HepG2 (cell line): Measurements from ENCODE around the gene HLA-DOA. TPM values are rescaled to one million over a fixed set of nuclear protein-coding genes. Genes with fewer than 3 reads are reported as not detected.

Experiments used
- AKAP8 ChIP-seq: sonication (generic); formaldehyde crosslinking; IDR thresholded peaks from 2 replicates; pipeline ENCODE4 v1.5.1; 2020; ENCODE audit warnings: mild to moderate bottlenecking, missing genetic modification reagents
- ARID2 ChIP-seq: sonication (generic); formaldehyde crosslinking; IDR thresholded peaks from 2 replicates; pipeline ENCODE4 v1.8.1; 2022; ENCODE audit warnings: mild to moderate bottlenecking, missing genetic modification reagents, borderline replicate concordance
- CEBPB ChIP-seq: IDR thresholded peaks from 2 replicates; pipeline ENCODE4 v1.6.1; 2011; ENCODE audit warnings: low read depth, low read length, improper control_type of control experiment, borderline replicate concordance
- EP300 ChIP-seq, 3 experiments: sonication (generic) in 1 of 3; formaldehyde crosslinking in 1 of 3; IDR thresholded peaks; 2 replicates each; pipeline versions ENCODE4 v1.5.1 to v1.6.1; 2011 to 2020; ENCODE audit warnings: low read depth in 2 of 3, low read length in 2 of 3, borderline replicate concordance in 1 of 3, improper control_type of control experiment in 1 of 3, mild to moderate bottlenecking in 1 of 3, missing genetic modification reagents in 1 of 3, moderate library complexity in 1 of 3
- EZH2 ChIP-seq: conservative IDR thresholded peaks from 2 replicates; pipeline ENCODE4 v1.6.1; 2012; ENCODE audit warnings: mild to moderate bottlenecking, low read depth, low read length, moderate library complexity
- HNF4G ChIP-seq, 2 experiments: sonication (generic) in 1 of 2; formaldehyde crosslinking in 1 of 2; IDR thresholded peaks; 2 replicates each; pipeline versions ENCODE4 v1.4.0 to v1.6.1; 2011 to 2020; ENCODE audit warnings: borderline replicate concordance in 2 of 2, low read depth in 2 of 2, mild to moderate bottlenecking in 2 of 2, low read length in 1 of 2, missing genetic modification reagents in 1 of 2, moderate library complexity in 1 of 2
- HOXA5 ChIP-seq: sonication (generic); formaldehyde crosslinking; IDR thresholded peaks from 2 replicates; pipeline ENCODE4 v1.4.0; 2020; ENCODE audit warnings: missing genetic modification reagents
- IKZF4 ChIP-seq: sonication (generic); formaldehyde crosslinking; IDR thresholded peaks from 2 replicates; pipeline ENCODE4 v1.5.1; 2020; ENCODE audit warnings: borderline replicate concordance, mild to moderate bottlenecking, low read depth, missing genetic modification reagents; ENCODE audit errors: not compliant biosample characterization
- NCOA5 ChIP-seq: sonication (generic); formaldehyde crosslinking; IDR thresholded peaks from 2 replicates; pipeline ENCODE4 v1.4.0; 2020; ENCODE audit warnings: missing genetic modification reagents
- ONECUT2 ChIP-seq: sonication (generic); formaldehyde crosslinking; IDR thresholded peaks from 2 replicates; pipeline ENCODE4 v1.4.0; 2020; ENCODE audit warnings: missing genetic modification reagents
- ZNF430 ChIP-seq: sonication (generic); formaldehyde crosslinking; IDR thresholded peaks from 2 replicates; pipeline ENCODE4 v1.9.0; 2021; ENCODE audit warnings: mild to moderate bottlenecking, missing genetic modification reagents
- ZNF878 ChIP-seq: sonication (generic); formaldehyde crosslinking; IDR thresholded peaks from 2 replicates; pipeline ENCODE4 v1.8.1; 2023; ENCODE audit warnings: mild to moderate bottlenecking, missing genetic modification reagents, moderate library complexity
- ZSCAN21 ChIP-seq: sonication (generic); formaldehyde crosslinking; IDR thresholded peaks from 2 replicates; pipeline ENCODE4 v1.8.0; 2022; ENCODE audit warnings: mild to moderate bottlenecking, missing genetic modification reagents, moderate library complexity, borderline replicate concordance
- ZSCAN25 ChIP-seq: sonication (generic); formaldehyde crosslinking; IDR thresholded peaks from 2 replicates; pipeline ENCODE4 v1.8.0; 2022; ENCODE audit warnings: mild to moderate bottlenecking, missing genetic modification reagents
- polyA plus RNA-seq, 8 experiments: library from polyadenylated mRNA; depleted of rRNA in 3 of 8; stranded (reverse) in 7 of 8; unstranded in 1 of 8; fragments of >200 nt; fragmentation: Illumina TruSeq in 4 of 8; extraction: Trizol in 4 of 8; gene quantifications; 2 replicates each; pipeline versions ENCODE4 v1.2.1 to v1.2.3, GENCODE V29; 2011 to 2016; ENCODE audit warnings: low read depth in 4 of 8, missing spikeins in 1 of 8, mixed read lengths in 1 of 8; ENCODE audit not compliant: insufficient read depth in 1 of 8
- total RNA-seq, 5 experiments: library from RNA; depleted of rRNA; stranded (reverse); fragments of >200 nt; fragmentation: Illumina TruSeq; extraction: Trizol; gene quantifications; 2 replicates each; pipeline ENCODE4 v1.2.3, GENCODE V29; 2016; ENCODE audit warnings: low read depth in 1 of 5
- TF ChIP-seq, protein P1 (sequence below): sonication (generic); formaldehyde crosslinking; IDR thresholded peaks from 2 replicates; pipeline ENCODE4 v1.4.0; 2020; ENCODE audit warnings: low read depth, missing genetic modification reagents
- TF ChIP-seq, protein P2 (sequence below): sonication (generic); formaldehyde crosslinking; IDR thresholded peaks from 2 replicates; pipeline ENCODE4 v1.8.0; 2022; ENCODE audit warnings: low read depth, missing genetic modification reagents
- TF ChIP-seq, protein P3 (sequence below): sonication (generic); formaldehyde crosslinking; IDR thresholded peaks from 2 replicates; pipeline ENCODE4 v1.8.1; 2023; ENCODE audit warnings: missing genetic modification reagents, mild to moderate bottlenecking, borderline replicate concordance
- TF ChIP-seq, protein P4 (sequence below): sonication (generic); formaldehyde crosslinking; IDR thresholded peaks from 2 replicates; pipeline ENCODE4 v1.4.0; 2020; ENCODE audit warnings: missing genetic modification reagents; ENCODE audit errors: not compliant biosample characterization
- TF ChIP-seq, protein P5 (sequence below): sonication (generic); formaldehyde crosslinking; IDR thresholded peaks from 2 replicates; pipeline ENCODE4 v1.4.0; 2020; ENCODE audit warnings: mild to moderate bottlenecking, missing genetic modification reagents

Gene HLA-DOA
- total and polyA plus RNA-seq, 2 of the 13 experiments (the other 11 are each of a cell fraction or from before 2014, with no cell fraction given), result 0.03 to 0.09 TPM

DNA sequence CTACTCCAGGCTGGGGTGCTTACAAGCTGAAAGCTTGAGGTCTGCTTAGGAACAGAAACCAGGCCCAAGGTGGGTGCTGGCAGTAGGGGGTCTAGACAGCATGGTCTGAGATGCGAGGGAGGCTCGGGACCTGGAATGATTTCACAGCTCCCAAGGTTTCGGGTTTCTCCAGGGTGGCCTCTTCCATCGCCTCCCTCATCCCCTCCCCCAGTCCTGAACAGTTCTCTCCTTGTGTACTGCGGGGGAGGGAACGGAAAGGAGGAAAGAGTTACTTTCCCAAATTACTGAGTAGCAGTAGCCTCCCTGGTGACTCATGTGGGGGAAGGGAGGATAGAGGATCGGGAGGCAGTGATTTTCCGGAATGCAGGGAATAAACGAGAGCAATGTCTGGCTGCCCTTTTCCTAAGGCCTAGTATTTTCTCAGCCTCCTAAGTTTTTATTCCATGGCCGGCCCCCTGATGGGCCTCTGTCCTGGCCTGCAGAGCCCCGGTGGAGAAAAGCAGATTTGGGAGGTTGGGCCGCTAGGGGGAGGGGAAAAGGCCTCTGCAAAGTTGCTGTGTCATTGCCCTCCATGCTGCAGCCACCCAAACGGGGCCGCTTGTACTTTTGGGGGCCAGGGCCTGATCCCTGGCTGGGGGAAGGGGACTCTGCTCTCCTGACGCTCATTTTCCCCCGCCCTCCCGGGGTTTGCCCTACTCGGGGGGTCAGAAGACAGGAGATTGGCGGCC lies 39.5 kb downstream of the HLA-DOA start (continued):
- TF ChIP-seq ONECUT2 (CRISPR knock-in tag), result 0 out of 2 replicates have a peak, but pooled peaks have one; percentile 56
- 0 out of 2 replicates have a peak, but pooled peaks have one; percentile 10 for TF ChIP-seq HOXA5 (CRISPR knock-in tag)
- peak; percentile 41; the same call in 1 of the 2 replicates for TF ChIP-seq ZSCAN25 (CRISPR knock-in tag)
- TF ChIP-seq, protein P1, sequence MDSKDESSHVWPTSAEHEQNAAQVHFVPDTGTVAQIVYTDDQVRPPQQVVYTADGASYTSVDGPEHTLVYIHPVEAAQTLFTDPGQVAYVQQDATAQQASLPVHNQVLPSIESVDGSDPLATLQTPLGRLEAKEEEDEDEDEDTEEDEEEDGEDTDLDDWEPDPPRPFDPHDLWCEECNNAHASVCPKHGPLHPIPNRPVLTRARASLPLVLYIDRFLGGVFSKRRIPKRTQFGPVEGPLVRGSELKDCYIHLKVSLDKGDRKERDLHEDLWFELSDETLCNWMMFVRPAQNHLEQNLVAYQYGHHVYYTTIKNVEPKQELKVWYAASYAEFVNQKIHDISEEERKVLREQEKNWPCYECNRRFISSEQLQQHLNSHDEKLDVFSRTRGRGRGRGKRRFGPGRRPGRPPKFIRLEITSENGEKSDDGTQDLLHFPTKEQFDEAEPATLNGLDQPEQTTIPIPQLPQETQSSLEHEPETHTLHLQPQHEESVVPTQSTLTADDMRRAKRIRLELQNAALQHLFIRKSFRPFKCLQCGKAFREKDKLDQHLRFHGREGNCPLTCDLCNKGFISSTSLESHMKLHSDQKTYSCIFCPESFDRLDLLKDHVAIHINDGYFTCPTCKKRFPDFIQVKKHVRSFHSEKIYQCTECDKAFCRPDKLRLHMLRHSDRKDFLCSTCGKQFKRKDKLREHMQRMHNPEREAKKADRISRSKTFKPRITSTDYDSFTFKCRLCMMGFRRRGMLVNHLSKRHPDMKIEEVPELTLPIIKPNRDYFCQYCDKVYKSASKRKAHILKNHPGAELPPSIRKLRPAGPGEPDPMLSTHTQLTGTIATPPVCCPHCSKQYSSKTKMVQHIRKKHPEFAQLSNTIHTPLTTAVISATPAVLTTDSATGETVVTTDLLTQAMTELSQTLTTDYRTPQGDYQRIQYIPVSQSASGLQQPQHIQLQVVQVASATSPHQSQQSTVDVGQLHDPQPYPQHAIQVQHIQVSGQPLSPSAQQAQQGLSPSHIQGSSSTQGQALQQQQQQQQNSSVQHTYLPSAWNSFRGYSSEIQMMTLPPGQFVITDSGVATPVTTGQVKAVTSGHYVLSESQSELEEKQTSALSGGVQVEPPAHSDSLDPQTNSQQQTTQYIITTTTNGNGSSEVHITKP, result 0 out of 2 replicates have a peak, but pooled peaks have one; percentile 5
- TF ChIP-seq, protein P2, sequence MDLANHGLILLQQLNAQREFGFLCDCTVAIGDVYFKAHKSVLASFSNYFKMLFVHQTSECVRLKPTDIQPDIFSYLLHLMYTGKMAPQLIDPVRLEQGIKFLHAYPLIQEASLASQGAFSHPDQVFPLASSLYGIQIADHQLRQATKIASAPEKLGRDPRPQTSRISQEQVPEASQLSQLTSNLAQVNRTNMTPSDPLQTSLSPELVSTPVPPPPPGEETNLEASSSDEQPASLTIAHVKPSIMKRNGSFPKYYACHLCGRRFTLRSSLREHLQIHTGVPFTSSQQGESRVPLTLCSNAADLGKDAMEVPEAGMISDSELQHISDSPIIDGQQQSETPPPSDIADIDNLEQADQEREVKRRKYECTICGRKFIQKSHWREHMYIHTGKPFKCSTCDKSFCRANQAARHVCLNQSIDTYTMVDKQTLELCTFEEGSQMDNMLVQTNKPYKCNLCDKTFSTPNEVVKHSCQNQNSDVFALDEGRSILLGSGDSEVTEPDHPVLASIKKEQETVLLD (CRISPR knock-in tag), result peak; percentile 7
- TF ChIP-seq, protein P3, sequence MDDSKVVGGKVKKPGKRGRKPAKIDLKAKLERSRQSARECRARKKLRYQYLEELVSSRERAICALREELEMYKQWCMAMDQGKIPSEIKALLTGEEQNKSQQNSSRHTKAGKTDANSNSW (CRISPR knock-in tag), result peak; percentile 18; the same call in 1 of the 2 replicates
- no peak for TF ChIP-seq EZH2
- TF ChIP-seq, protein P4, sequence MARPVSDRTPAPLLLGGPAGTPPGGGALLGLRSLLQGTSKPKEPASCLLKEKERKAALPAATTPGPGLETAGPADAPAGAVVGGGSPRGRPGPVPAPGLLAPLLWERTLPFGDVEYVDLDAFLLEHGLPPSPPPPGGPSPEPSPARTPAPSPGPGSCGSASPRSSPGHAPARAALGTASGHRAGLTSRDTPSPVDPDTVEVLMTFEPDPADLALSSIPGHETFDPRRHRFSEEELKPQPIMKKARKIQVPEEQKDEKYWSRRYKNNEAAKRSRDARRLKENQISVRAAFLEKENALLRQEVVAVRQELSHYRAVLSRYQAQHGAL (CRISPR knock-in tag), result peak; percentile 32
- TF ChIP-seq ZNF430 (CRISPR knock-in tag), result peak; percentile 68; the same call in 1 of the 2 replicates
- TF ChIP-seq ZSCAN21, result peak; percentile 55; the same call in 1 of the 2 replicates
- TF ChIP-seq CEBPB, result no peak
- TF ChIP-seq AKAP8 (CRISPR knock-in tag), result peak; percentile 61; the same call in 1 of the 2 replicates
- peak; percentile 67; the same call in 1 of the 2 replicates for TF ChIP-seq ZNF878
- peak; percentile 79; the same call in 1 of the 2 replicates for TF ChIP-seq ARID2 (CRISPR knock-in tag)
- TF ChIP-seq, protein P5, sequence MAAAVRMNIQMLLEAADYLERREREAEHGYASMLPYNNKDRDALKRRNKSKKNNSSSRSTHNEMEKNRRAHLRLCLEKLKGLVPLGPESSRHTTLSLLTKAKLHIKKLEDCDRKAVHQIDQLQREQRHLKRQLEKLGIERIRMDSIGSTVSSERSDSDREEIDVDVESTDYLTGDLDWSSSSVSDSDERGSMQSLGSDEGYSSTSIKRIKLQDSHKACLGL (CRISPR knock-in tag), result 0 out of 2 replicates have a peak, but pooled peaks have one; percentile 0
- TF ChIP-seq NCOA5, result no peak
- peak; percentile 80 for TF ChIP-seq IKZF4 (CRISPR knock-in tag)
- TF ChIP-seq EP300 (IDR thresholded peaks at IDR 0.05; ENCODE audit: low read depth in 2 of 2, low read length in 2 of 2), result peak in 1 of 2 experiments; percentile 43; a peak in 1 of 4 replicates
- TF ChIP-seq EP300 (CRISPR knock-in tag; IDR thresholded peaks at IDR 0.05; ENCODE audit: borderline replicate concordance), result peak; percentile 34; the same call in 1 of the 2 replicates
- TF ChIP-seq HNF4G (IDR thresholded peaks at IDR 0.05; ENCODE audit: borderline replicate concordance, low read depth, low read length), result peak; percentile 21; the same call in 1 of the 2 replicates
- TF ChIP-seq HNF4G (CRISPR knock-in tag; IDR thresholded peaks at IDR 0.05; ENCODE audit: borderline replicate concordance, low read depth), result no peak
